GM12801 (cell line): ENCODE results near the gene RSAD2.

ENCODE experiments used
- CTCF ChIP-seq: IDR thresholded peaks from one replicate; pipeline ENCODE4 v1.5.1; 2011; ENCODE audit warnings: control low read depth; ENCODE audit not compliant: insufficient read length; ENCODE audit errors: extremely low read depth

RSAD2 gene

GRCh38 chr2:6877402-6878304 lies at the start of gene RSAD2:
TSS of gene RSAD2 (plus strand) at chr2:6877777. CDS start at chr2:6877801, 24 bp downstream.
- TF ChIP-seq CTCF = no peak

GRCh38 chr2:6828299-6828584 lies 49.3 kb upstream of the RSAD2 start:
- TF ChIP-seq CTCF = no peak

GRCh38 chr2:6831229-6831628 lies 46.3 kb upstream of the RSAD2 start:
- TF ChIP-seq CTCF = no peak

- no peak for TF ChIP-seq CTCF
Observed at GRCh38 chr2:6832596-6833299, 44.8 kb upstream of the RSAD2 start.

- no peak for TF ChIP-seq CTCF
Observed at GRCh38 chr2:6833300-6833604, 44.3 kb upstream of the RSAD2 start.

- no peak for TF ChIP-seq CTCF
Observed at GRCh38 chr2:6834163-6834562, 43.4 kb upstream of the RSAD2 start.

GRCh38 chr2:6835467-6835866 lies 42.1 kb upstream of the RSAD2 start:
- TF ChIP-seq CTCF = no peak
